NK-92 (cell line): ENCODE measurements around the gene HLA-DRA.
"Not testable (repeated sequence)": the region's sequence is repeated elsewhere in the genome, so short reads cannot be mapped to it uniquely, and the experiment has no call there.

Experiments
- DNase-seq: peaks from one replicate; lab custom pipeline; 2025; ENCODE audit not compliant: unreplicated experiment; lab: John Stamatoyannopoulos, UW

Gene HLA-DRA

DNA sequence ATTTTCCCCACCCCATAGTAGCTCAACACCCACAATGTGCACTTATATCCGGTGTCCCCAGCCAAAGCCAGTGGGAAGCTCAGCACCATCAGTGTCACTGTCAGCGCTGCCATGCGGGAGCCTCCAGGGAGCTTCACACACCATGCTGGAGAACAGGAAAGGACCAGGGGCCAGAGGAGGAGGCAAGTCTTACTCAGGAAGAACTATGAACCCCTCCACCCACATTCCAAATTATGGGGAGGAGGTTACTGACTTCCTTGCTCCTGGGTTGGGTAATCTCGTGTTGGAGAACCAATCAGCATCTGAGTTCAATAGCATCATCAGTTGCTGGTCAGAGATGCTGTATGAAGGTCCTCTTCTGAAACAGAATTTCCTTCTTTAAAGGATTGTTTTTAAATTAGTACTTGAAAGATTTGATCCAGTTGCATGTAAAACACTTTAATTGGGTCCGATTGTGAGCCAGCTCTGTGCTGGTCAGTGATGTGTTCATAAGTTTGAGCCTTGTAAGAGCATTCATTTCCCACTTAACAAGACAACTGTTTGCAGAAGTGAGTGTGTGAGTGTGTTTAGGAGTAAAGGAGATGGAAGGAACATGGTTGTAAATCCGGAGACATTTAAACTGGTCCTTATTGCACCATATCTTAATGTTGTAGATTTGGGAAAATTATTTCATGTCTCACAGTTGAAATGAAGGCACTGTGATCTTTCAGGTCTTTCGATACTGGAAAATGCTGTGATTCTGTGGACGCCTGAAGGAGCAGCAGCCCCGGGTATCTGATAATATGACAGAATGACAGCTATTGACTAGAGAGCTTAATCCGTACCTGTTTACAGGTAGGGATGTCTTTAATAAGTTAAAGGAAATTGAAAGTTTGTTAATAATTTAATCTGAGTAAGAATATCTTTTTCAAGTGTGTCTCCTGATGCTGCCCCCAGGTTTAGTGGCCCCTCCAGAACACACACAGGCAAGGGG, 34.0 kb downstream of the HLA-DRA start:
- DNase-seq, result not testable (repeated sequence)

- no peak for DNase-seq
Observed at GRCh38 chr6:32475392-32476206, 35.9 kb downstream of the HLA-DRA start.

DNA sequence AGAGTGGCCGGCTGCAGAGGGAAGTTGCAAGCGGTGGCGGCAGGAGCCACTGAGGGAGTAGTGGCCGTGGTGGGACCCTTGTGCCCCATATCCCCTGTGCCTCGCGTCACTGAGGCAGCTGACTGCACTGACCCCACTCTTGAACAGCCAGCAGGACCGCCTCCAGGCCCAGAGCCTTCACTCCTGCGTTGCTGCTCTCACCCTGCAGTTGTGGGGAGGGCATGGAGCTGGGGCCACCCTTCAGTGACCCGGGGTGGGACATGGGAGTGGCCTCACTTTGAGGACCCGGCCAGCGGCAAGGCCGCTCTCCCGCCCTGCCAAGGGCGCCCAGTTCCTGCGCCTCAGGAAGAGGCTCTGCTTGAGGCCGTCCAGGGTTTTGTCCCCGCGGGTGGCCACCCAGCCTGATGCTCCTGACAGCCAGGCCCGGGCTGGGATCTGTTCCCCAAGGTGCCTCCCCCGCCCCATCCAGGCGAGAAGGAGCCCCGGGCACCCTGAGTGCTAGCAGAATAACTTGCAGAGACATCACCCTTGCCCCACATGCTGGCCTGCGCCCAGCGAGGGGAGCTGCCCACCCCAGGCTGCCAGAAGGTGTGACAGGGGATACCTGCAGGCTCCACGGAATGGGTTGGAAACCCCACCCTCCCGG, 44.4 kb downstream of the HLA-DRA start:
- no peak for DNase-seq

DNA sequence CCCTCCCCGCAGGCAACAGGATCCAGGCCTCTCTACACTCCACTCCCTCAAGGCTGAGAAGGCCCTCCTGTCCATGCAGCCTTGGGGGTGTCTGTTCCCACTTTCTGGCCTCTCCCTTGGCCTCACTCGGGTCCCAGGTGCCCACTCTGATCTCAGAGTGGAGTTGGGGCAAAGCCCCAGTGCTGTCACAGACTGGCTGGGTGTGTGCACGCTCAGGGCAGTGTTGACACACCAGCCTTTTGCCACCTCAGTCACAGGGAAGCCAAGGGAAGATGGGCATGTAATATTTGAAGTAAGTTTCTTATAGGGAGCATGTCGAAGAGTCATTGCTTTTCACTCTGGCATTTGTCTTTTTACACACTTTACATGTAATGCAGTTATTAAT, 44.9 kb downstream of the HLA-DRA start:
- DNase-seq, result no peak

DNA sequence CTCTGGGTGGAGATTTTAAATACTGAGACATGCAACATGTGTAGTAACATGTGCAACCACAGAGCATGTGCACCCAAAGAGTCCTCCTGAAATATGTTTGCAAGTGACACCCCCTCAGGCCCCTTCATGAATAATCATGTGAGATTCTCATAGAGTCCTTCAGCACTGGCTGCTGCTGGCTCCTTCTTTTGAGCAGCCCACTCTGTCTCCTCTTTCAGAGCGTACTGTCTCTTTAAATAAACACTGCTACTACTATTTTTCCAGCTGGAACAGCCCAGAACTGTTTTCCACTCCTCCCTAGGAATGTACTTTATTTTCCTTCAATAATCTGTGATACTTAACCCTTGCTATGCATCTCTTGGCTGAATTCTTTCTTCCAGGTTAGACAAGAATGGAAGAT, 48.4 kb downstream of the HLA-DRA start:
- no peak for DNase-seq

- DNase-seq, result no peak
Observed at GRCh38 chr6:32491700-32492099, 52.0 kb downstream of the HLA-DRA start.

GRCh38 chr6:32492351-32492750, 52.7 kb downstream of the HLA-DRA start:
- no peak for DNase-seq
